Measurements from ENCODE around the gene ZNF140. TPM values are rescaled to one million over a fixed set of nuclear protein-coding genes. Genes with fewer than 3 reads are reported as not detected.

ZNF140 gene
- total RNA-seq, 1 donor from 2014 or later, result 14.4 TPM

DNA sequence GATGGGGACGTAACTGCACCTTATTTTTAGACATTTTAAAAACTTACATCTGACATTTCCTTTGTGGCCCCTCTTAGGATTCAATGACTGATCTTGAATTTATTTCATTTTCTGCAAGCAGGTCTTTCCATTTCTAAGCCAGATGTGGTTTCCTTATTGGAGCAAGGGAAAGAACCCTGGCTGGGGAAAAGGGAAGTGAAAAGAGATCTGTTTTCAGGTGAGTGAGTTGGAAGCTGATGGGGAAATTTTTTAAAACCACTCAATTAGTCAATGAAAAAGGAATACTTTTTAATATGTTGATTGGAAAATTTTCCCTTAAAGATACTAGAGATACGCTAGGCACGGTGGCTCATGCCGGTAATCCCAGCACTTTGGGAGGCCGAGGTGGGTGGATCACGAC is 2.6 kb downstream of the ZNF140 start:
- Mint-ChIP-seq H3K4me1 (ENCODE audit: low read depth) (peaks cover 3% of the 10 kb centered on the region), H3K27me3 (ENCODE audit: low read depth) (no peaks in the 10 kb centered on the region), H3K4me3 (ENCODE audit: low read depth) (peak overlapping the region; percentile 17), H3K27ac (no peak overlapping the region), H3K36me3 (ENCODE audit: low read depth) (peaks cover 74% of the 10 kb centered on the region), H3K9me3 (peaks cover 59% of the 10 kb centered on the region)
- DNase-seq (ENCODE audit: low spot score), result no peak
- intact Hi-C loops (cut with micrococcal nuclease), result loop anchor here (5.0 kb wide), 1 partner anchor 321 kb away; the partner anchor contains the start of gene ANKLE2

- no peak for DNase-seq (ENCODE audit: low spot score)
- no peak overlapping the region for H3K4me3 Mint-ChIP-seq (ENCODE audit: low read depth)
- H3K4me1 Mint-ChIP-seq (ENCODE audit: low read depth), result no peaks in the 10 kb centered on the region
- H3K27me3 Mint-ChIP-seq (ENCODE audit: low read depth), result no peaks in the 10 kb centered on the region
- no peak overlapping the region for H3K27ac Mint-ChIP-seq
- peaks cover 88% of the 10 kb centered on the region for H3K9me3 Mint-ChIP-seq
- H3K36me3 Mint-ChIP-seq (ENCODE audit: low read depth), result peaks cover 87% of the 10 kb centered on the region
- intact Hi-C loops (cut with micrococcal nuclease), result no loop called here
Observed at GRCh38 chr12:133105620-133106019, 24.9 kb downstream of the ZNF140 start.

DNA sequence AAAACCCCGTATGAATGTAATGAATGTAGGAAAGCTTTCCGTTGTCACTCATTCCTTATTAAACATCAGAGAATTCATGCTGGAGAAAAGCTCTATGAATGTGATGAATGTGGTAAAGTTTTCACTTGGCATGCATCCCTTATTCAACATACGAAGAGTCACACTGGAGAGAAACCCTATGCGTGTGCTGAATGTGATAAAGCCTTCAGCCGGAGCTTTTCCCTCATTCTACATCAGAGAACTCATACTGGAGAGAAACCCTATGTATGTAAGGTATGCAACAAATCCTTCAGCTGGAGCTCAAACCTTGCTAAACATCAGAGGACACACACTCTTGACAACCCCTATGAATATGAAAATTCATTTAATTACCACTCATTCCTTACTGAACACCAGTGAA is 25.5 kb downstream of the ZNF140 start:
- DNase-seq (ENCODE audit: low spot score), result no peak
- no peaks in the 10 kb centered on the region for H3K4me1 Mint-ChIP-seq (ENCODE audit: low read depth)
- H3K27me3 Mint-ChIP-seq (ENCODE audit: low read depth), result no peaks in the 10 kb centered on the region
- peaks cover 81% of the 10 kb centered on the region for H3K36me3 Mint-ChIP-seq (ENCODE audit: low read depth)
- peaks cover 88% of the 10 kb centered on the region for H3K9me3 Mint-ChIP-seq
- intact Hi-C loops (cut with micrococcal nuclease), result no loop called here
- H3K4me3 Mint-ChIP-seq (ENCODE audit: low read depth), result no peak overlapping the region
- H3K27ac Mint-ChIP-seq, result no peak overlapping the region

- Mint-ChIP-seq H3K4me1 (ENCODE audit: low read depth) (no peaks in the 10 kb centered on the region), H3K27me3 (ENCODE audit: low read depth) (no peaks in the 10 kb centered on the region), H3K36me3 (ENCODE audit: low read depth) (peaks cover 76% of the 10 kb centered on the region), H3K9me3 (peaks cover 85% of the 10 kb centered on the region), H3K4me3 (ENCODE audit: low read depth) (no peak overlapping the region), H3K27ac (no peak overlapping the region)
- intact Hi-C loops (cut with micrococcal nuclease), result no loop called here
- no peak for DNase-seq (ENCODE audit: low spot score)
Observed at GRCh38 chr12:133107121-133107520, 26.4 kb downstream of the ZNF140 start.

GRCh38 chr12:133108150-133108549 is 27.4 kb downstream of the ZNF140 start:
- peaks cover 83% of the 10 kb centered on the region for H3K9me3 Mint-ChIP-seq
- no peak for DNase-seq (ENCODE audit: low spot score)
- peaks cover 71% of the 10 kb centered on the region for H3K36me3 Mint-ChIP-seq (ENCODE audit: low read depth)
- intact Hi-C loops (cut with micrococcal nuclease), result no loop called here
- H3K27me3 Mint-ChIP-seq (ENCODE audit: low read depth), result no peaks in the 10 kb centered on the region
- H3K27ac Mint-ChIP-seq, result no peak overlapping the region
- H3K4me3 Mint-ChIP-seq (ENCODE audit: low read depth), result no peak overlapping the region
- no peaks in the 10 kb centered on the region for H3K4me1 Mint-ChIP-seq (ENCODE audit: low read depth)

DNA sequence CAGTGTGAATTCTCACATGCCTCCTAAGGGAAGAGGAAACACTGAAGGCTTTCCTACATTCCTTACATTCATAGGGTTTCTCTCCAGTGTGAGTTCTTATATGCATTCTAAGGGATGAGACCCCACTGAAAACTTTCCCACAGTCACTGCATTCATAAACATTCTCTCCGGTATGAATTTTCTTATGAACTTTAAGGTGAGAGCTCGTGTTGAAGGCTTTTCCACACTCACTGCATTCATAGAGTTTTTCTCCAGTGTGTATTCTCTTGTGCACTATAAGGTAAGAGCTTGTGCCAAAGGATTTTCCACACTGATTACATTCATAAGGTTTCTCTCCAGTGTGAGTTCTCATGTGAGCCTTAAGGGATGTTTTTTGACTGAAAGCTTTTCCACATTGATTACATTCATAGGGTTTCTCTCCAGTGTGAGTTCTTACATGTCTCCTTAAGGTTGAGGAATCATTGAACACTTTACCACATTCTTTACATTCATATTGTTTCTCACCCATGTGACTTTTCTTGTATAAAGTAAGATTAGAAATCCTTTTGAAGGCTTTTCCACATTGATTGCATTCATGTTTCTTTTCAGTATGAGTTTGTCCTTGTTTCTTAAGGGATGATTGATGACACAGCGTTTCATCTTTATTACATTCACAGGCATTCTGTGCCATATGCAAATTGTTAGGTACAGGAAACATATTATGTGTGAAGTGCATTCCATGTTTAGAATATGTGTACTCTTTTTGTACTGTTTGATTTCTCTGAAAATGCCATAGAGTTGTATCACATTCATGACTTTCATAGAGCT is 39.9 kb downstream of the ZNF140 start:
- Mint-ChIP-seq H3K36me3 (ENCODE audit: low read depth) (peaks cover 65% of the 10 kb centered on the region), H3K27me3 (ENCODE audit: low read depth) (no peaks in the 10 kb centered on the region)
- intact Hi-C loops (cut with micrococcal nuclease), result no loop called here

GRCh38 chr12:133124674-133125073 is 44.0 kb downstream of the ZNF140 start:
- H3K4me3 Mint-ChIP-seq (ENCODE audit: low read depth), result no peak overlapping the region
- no peak overlapping the region for H3K27ac Mint-ChIP-seq
- H3K36me3 Mint-ChIP-seq (ENCODE audit: low read depth), result peaks cover 74% of the 10 kb centered on the region
- intact Hi-C loops (cut with micrococcal nuclease), result no loop called here
- peaks cover 73% of the 10 kb centered on the region for H3K9me3 Mint-ChIP-seq
- no peaks in the 10 kb centered on the region for H3K27me3 Mint-ChIP-seq (ENCODE audit: low read depth)
- DNase-seq (ENCODE audit: low spot score), result no peak
- peaks cover 3% of the 10 kb centered on the region for H3K4me1 Mint-ChIP-seq (ENCODE audit: low read depth)

More for the DNA sequence above, 39.9 kb downstream of the ZNF140 start:
- no peak for DNase-seq (ENCODE audit: low spot score)
- Mint-ChIP-seq H3K27ac (no peak overlapping the region), H3K4me3 (ENCODE audit: low read depth) (no peak overlapping the region), H3K4me1 (ENCODE audit: low read depth) (no peaks in the 10 kb centered on the region), H3K9me3 (peaks cover 86% of the 10 kb centered on the region)

DNA sequence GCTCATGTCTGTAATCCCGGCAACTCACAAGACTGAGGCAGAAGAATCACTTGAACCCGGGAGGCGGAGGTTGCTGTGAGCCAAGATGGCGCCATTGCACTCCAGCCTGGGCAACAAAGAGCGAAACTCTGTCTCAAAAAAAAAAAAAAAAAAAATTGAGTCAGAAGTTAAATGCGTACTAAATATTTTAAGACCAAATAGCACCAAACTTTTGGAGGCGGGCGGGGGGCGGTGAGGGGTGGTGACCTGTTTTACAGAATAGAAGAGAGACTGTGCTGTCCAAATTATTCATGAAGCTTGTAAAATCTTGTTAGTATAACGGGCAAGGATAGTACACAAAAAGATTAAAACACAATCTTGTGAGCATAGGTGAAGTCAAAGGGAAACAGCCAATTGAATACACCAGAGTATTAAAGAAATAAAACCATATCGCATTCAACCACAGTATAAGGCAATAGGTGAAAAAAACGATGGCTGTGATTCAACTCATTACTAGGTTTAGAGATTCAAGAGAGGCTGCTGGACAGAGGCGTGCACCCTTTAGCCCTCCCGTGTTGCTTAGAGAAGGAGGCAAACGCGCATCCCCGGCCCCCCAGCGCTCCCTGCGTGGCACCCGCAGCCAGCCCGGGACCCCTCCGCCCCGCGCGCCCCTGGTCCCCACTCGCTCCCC is 48.8 kb downstream of the ZNF140 start:
- Mint-ChIP-seq H3K27me3 (ENCODE audit: low read depth) (no peaks in the 10 kb centered on the region), H3K27ac (peak overlapping the region; percentile 99), H3K4me1 (ENCODE audit: low read depth) (peaks cover 11% of the 10 kb centered on the region), H3K9me3 (peaks cover 59% of the 10 kb centered on the region), H3K4me3 (ENCODE audit: low read depth) (peak overlapping the region; percentile 92), H3K36me3 (ENCODE audit: low read depth) (peaks cover 70% of the 10 kb centered on the region)
- no peak for DNase-seq (ENCODE audit: low spot score)
- intact Hi-C loops (cut with micrococcal nuclease), result loop anchor here (1.0 to 2.0 kb wide), 5 partner anchors 49 to 367 kb away; partner anchors contain the start of genes ZNF140, ZNF26, ZNF268 and ZNF84

- Mint-ChIP-seq H3K4me3 (ENCODE audit: low read depth) (peak within 1 kb of the TSS; percentile 92), H3K27ac (peak within 1 kb of the TSS; percentile 99), H3K9me3 (peaks cover 59% of the 10 kb centered on the region), H3K27me3 (ENCODE audit: low read depth) (no peaks in the 10 kb centered on the region), H3K36me3 (ENCODE audit: low read depth) (peaks cover 71% of the 10 kb centered on the region), H3K4me1 (ENCODE audit: low read depth) (peaks cover 11% of the 10 kb centered on the region)
- intact Hi-C loops (cut with micrococcal nuclease), result loop anchor here (1.0 to 2.0 kb wide), 5 partner anchors 50 to 367 kb away; partner anchors contain the start of genes ZNF140, ZNF26, ZNF268 and ZNF84
- DNase-seq (ENCODE audit: low spot score), result peak; percentile 94
Observed at GRCh38 chr12:133130038-133130807, 49.5 kb downstream of the ZNF140 start, which contains the start of the genes ZNF10 and ZNF891. ZNF10 (plus strand) TSS chr12:133130627; CDS start chr12:133144493, 13,866 bp downstream. ZNF891 (minus strand) TSS chr12:133130274; CDS start chr12:133121918, 8,356 bp downstream.

DNA sequence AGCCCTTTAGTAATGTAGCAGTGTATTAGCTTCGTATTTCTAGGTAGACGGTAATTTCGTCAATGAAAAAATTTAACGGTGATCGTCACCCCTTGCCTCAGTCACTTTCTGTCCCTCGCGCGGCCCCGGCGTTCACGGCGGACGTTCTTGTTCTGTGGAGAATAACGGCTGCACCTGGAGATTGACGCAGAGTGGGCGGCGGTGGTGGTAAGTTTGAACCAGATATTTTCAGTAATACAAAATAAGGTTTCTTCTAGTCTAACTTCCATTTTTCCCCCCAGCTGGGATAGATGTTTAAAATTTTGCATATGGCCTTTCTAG is 50.0 kb downstream of the ZNF140 start:
- H3K36me3 Mint-ChIP-seq (ENCODE audit: low read depth), result peaks cover 71% of the 10 kb centered on the region

GRCh38 chr12:133135747-133136146 is 55.0 kb downstream of the ZNF140 start:
- Mint-ChIP-seq H3K9me3 (peaks cover 79% of the 10 kb centered on the region), H3K4me3 (ENCODE audit: low read depth) (no peak overlapping the region), H3K4me1 (ENCODE audit: low read depth) (peaks cover 7% of the 10 kb centered on the region), H3K27me3 (ENCODE audit: low read depth) (no peaks in the 10 kb centered on the region), H3K27ac (no peak overlapping the region), H3K36me3 (ENCODE audit: low read depth) (peaks cover 69% of the 10 kb centered on the region)
- no peak for DNase-seq (ENCODE audit: low spot score)
- intact Hi-C loops (cut with micrococcal nuclease), result no loop called here

More for the DNA sequence above, 50.0 kb downstream of the ZNF140 start:
- Mint-ChIP-seq H3K27ac (peak overlapping the region; percentile 99), H3K4me3 (ENCODE audit: low read depth) (peak overlapping the region; percentile 92), H3K9me3 (peaks cover 59% of the 10 kb centered on the region), H3K27me3 (ENCODE audit: low read depth) (no peaks in the 10 kb centered on the region), H3K4me1 (ENCODE audit: low read depth) (peaks cover 11% of the 10 kb centered on the region)
- intact Hi-C loops (cut with micrococcal nuclease), result loop anchor here (1.0 to 2.0 kb wide), 5 partner anchors 50 to 368 kb away; partner anchors contain the start of genes ZNF140, ZNF26, ZNF268 and ZNF84
- DNase-seq (ENCODE audit: low spot score), result no peak

- no peaks in the 10 kb centered on the region for H3K27me3 Mint-ChIP-seq (ENCODE audit: low read depth)
- H3K36me3 Mint-ChIP-seq (ENCODE audit: low read depth), result peaks cover 72% of the 10 kb centered on the region
- H3K4me3 Mint-ChIP-seq (ENCODE audit: low read depth), result no peak overlapping the region
- no peak for DNase-seq (ENCODE audit: low spot score)
- peaks cover 70% of the 10 kb centered on the region for H3K9me3 Mint-ChIP-seq
- no peak overlapping the region for H3K27ac Mint-ChIP-seq
- no peaks in the 10 kb centered on the region for H3K4me1 Mint-ChIP-seq (ENCODE audit: low read depth)
- intact Hi-C loops (cut with micrococcal nuclease), result no loop called here
Observed at GRCh38 chr12:133145981-133146380, 65.3 kb downstream of the ZNF140 start.
